ENCODE measurements around the gene ISLR2.

DNA sequence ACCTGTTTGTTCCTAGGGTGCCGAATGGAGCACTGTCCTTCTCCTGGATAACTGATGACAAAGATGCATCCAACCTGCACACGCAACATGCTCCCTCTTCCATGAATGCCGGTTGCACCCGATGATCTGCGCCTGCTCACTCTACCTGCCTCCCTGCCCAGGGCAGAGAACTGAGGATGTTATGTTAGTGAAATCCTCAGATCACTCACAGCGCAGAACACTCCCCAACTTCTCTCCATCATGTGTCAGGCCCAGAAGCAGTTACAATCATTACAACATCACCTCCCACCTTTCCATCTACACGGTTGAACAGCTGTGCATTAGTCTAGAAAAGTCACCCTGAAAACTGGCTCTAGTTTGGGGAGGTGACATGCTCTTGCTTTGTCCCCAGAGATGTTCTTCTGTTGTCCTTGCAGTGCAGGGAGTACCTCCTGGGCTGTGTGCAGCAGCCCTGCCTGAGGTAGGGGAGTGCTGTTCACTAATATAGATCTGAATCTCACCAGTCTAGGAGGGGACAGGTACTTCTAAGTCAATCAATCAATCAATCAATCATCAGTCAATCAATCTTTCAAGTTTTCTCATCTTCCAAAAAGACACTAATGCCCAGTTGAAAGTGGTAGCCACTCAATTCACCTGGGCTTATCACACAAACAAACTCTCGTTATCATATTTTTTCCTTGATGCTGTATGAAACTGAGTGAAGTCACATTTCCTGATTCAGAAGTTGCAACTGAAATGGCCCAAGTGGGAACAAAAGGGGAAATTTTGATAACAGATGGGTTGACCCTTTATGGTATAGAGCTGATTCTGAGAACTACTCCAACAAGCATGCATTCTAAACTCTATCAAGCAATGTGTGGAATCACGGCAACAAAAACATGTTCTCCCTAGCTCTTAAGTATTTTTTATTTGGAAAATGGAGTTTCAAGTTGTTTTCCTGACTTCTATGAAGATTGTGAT is 27.8 kb downstream of the ISLR2 start:
- TF ChIP-seq, protein P1, sequence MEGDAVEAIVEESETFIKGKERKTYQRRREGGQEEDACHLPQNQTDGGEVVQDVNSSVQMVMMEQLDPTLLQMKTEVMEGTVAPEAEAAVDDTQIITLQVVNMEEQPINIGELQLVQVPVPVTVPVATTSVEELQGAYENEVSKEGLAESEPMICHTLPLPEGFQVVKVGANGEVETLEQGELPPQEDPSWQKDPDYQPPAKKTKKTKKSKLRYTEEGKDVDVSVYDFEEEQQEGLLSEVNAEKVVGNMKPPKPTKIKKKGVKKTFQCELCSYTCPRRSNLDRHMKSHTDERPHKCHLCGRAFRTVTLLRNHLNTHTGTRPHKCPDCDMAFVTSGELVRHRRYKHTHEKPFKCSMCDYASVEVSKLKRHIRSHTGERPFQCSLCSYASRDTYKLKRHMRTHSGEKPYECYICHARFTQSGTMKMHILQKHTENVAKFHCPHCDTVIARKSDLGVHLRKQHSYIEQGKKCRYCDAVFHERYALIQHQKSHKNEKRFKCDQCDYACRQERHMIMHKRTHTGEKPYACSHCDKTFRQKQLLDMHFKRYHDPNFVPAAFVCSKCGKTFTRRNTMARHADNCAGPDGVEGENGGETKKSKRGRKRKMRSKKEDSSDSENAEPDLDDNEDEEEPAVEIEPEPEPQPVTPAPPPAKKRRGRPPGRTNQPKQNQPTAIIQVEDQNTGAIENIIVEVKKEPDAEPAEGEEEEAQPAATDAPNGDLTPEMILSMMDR (IDR thresholded peaks at IDR 0.05) = no peak
- TF ChIP-seq EP300 (IDR thresholded peaks at IDR 0.05) = no peak
- TF ChIP-seq POLR2AphosphoS5 (IDR thresholded peaks at IDR 0.05) = no peak
- no peak for TF ChIP-seq POLR2A (IDR thresholded peaks at IDR 0.05)

Data from stomach (tissue), 4 donors.